SK-N-SH (cell line): Measurements from ENCODE around the gene BABAM2. TPM values are rescaled to one million over a fixed set of nuclear protein-coding genes. Genes with fewer than 3 reads are reported as not detected.
A peak's percentile ranks its signal among the peaks of the same experiment; 100 is the strongest.

Experiments used
- CTCF ChIA-PET: fragments of 300-600, 350-600 bp; formaldehyde crosslinking; extraction: SDS; loops from one replicate; lab custom pipeline; 2021; lab: Yijun Ruan, JAX
- POLR2A ChIA-PET: fragments of 350-600 bp; sonication (Branson Sonifier 250); formaldehyde crosslinking; extraction: SDS; loops from one replicate; lab custom pipeline; 2020; ENCODE audit warnings: antibody characterized with exemption, inconsistent platforms; lab: Yijun Ruan, JAX
- DNase-seq: peaks from one replicate; pipeline ENCODE4 v3.0.0; 2012
- H2AFZ ChIP-seq: fragments of 200-600 bp; sonication (generic); 2 replicates; pipeline ENCODE4 v1.8.1; 2016; ENCODE audit warnings: antibody characterized with exemption, mild to moderate bottlenecking, low read depth
- H3F3A ChIP-seq: fragments of 200-600 bp; sonication (generic); replicated peaks from 2 replicates; pipeline ENCODE3; 2016; ENCODE audit warnings: antibody characterized with exemption, mild to moderate bottlenecking; ENCODE audit not compliant: insufficient read depth
- H3K27ac ChIP-seq, 2 experiments: fragments of 200-500 bp in 1 of 2; fragments of 200-600 bp in 1 of 2; sonication (Bioruptor generic) in 1 of 2; sonication (generic), shearing (Covaris generic) in 1 of 2; 2 replicates each; pipeline versions ENCODE4 v1.5.1 to v1.6.1; 2014 to 2016; ENCODE audit warnings: low read depth in 2 of 2, inconsistent platforms in 1 of 2, low read length in 1 of 2, mild to moderate bottlenecking in 1 of 2, mixed read lengths in 1 of 2
- H3K27me3 ChIP-seq: fragments of 200-600 bp; sonication (generic), shearing (Covaris generic); 2 replicates; pipeline ENCODE4 v1.6.1; 2016; ENCODE audit warnings: mixed run types; ENCODE audit not compliant: insufficient read depth
- H3K36me3 ChIP-seq, 2 experiments: fragments of 200-500 bp in 1 of 2; fragments of 200-600 bp in 1 of 2; sonication (Bioruptor generic) in 1 of 2; sonication (generic) in 1 of 2; replicated peaks in 1 of 2; 2 replicates each; pipeline versions ENCODE3 to v1.5.1; 2014 to 2016; ENCODE audit warnings: low read length in 1 of 2, mild to moderate bottlenecking in 1 of 2; ENCODE audit not compliant: insufficient read depth in 2 of 2, control insufficient read depth in 1 of 2
- H3K4me1 ChIP-seq, 2 experiments: fragments of 200-500 bp in 1 of 2; fragments of 200-600 bp in 1 of 2; sonication (Bioruptor generic) in 1 of 2; sonication (generic), shearing (Covaris generic) in 1 of 2; 2 replicates each; pipeline versions ENCODE4 v1.5.1 to v1.6.1; 2014 to 2016; ENCODE audit warnings: low read depth in 1 of 2, low read length in 1 of 2, mixed run types in 1 of 2; ENCODE audit not compliant: insufficient read depth in 2 of 2, control insufficient read depth in 1 of 2
- H3K4me2 ChIP-seq: fragments of 200-600 bp; sonication (generic), shearing (Covaris generic); 2 replicates; pipeline ENCODE4 v1.6.1; 2017; ENCODE audit warnings: mixed run types
- H3K4me3 ChIP-seq, 2 experiments: fragments of 200-500 bp in 1 of 2; fragments of 200-600 bp in 1 of 2; sonication (Bioruptor generic) in 1 of 2; sonication (generic), shearing (Covaris generic) in 1 of 2; 2 replicates each; pipeline versions ENCODE4 v1.5.1 to v1.8.1; 2014 to 2016; ENCODE audit warnings: low read depth in 2 of 2, inconsistent platforms in 1 of 2, low read length in 1 of 2, mild to moderate bottlenecking in 1 of 2, mixed read lengths in 1 of 2, moderate library complexity in 1 of 2
- H3K79me2 ChIP-seq: fragments of 200-600 bp; sonication (generic); 2 replicates; pipeline ENCODE4 v1.8.1; 2017; ENCODE audit warnings: mild to moderate bottlenecking; ENCODE audit not compliant: insufficient read depth
- H3K9ac ChIP-seq: fragments of 200-600 bp; sonication (generic); 2 replicates; pipeline ENCODE4 v1.6.1; 2017; ENCODE audit warnings: mixed run types
- H3K9me2 ChIP-seq: fragments of 200-600 bp; sonication (generic); 2 replicates; pipeline ENCODE4 v1.6.1; 2017; ENCODE audit warnings: mixed run types
- H3K9me3 ChIP-seq: fragments of 200-600 bp; sonication (generic); 2 replicates; pipeline ENCODE4 v1.6.1; 2017; ENCODE audit warnings: mixed run types, mild to moderate bottlenecking, moderate library complexity
- H4K20me1 ChIP-seq: fragments of 200-600 bp; sonication (generic); 2 replicates; pipeline ENCODE4 v1.6.1; 2017; ENCODE audit warnings: mild to moderate bottlenecking, mixed run types; ENCODE audit not compliant: insufficient read depth
- CHD2 ChIP-seq: fragments of 150-350 bp; IDR thresholded peaks from 2 replicates; pipeline ENCODE4 v1.6.1; 2018; ENCODE audit warnings: low read length; ENCODE audit not compliant: partially characterized antibody
- CTCF ChIP-seq: fragments of 200-600 bp; sonication (generic); IDR thresholded peaks from 2 replicates; pipeline ENCODE4 v1.6.1; 2017; ENCODE audit warnings: antibody characterized with exemption, mild to moderate bottlenecking, moderate library complexity
- EP300 ChIP-seq, 2 experiments: IDR thresholded peaks; 2 replicates each; pipeline versions ENCODE4 v1.4.0 to v1.6.1; 2012; ENCODE audit warnings: borderline replicate concordance in 1 of 2, low read depth in 1 of 2, low read length in 1 of 2
- FOSL2 ChIP-seq: IDR thresholded peaks from 2 replicates; pipeline ENCODE4 v1.4.0; 2012; ENCODE audit warnings: low read depth, mild to moderate bottlenecking, moderate library complexity, borderline replicate concordance
- FOXJ3 ChIP-seq: sonication (generic); formaldehyde crosslinking; IDR thresholded peaks from 2 replicates; pipeline ENCODE4 v1.5.1; 2020; ENCODE audit warnings: mild to moderate bottlenecking, missing genetic modification reagents
- JUND ChIP-seq: IDR thresholded peaks from 2 replicates; pipeline ENCODE4 v1.4.0; 2012
- MAX ChIP-seq: IDR thresholded peaks from 2 replicates; pipeline ENCODE4 v1.4.0; 2012; ENCODE audit warnings: low read depth
- MEF2A ChIP-seq: IDR thresholded peaks from 2 replicates; pipeline ENCODE4 v1.4.0; 2012; ENCODE audit warnings: low read depth, borderline replicate concordance
- MXI1 ChIP-seq: IDR thresholded peaks from 2 replicates; pipeline ENCODE4 v1.6.1; 2012; ENCODE audit warnings: mild to moderate bottlenecking, low read depth, low read length, improper control_type of control experiment
- NFIC ChIP-seq: IDR thresholded peaks from 2 replicates; pipeline ENCODE4 v1.4.0; 2012; ENCODE audit warnings: borderline replicate concordance
- PBX3 ChIP-seq: IDR thresholded peaks from 2 replicates; pipeline ENCODE4; 2012
- POLR2AphosphoS5 ChIP-seq: IDR thresholded peaks from 2 replicates; pipeline ENCODE4 v1.6.1; 2012; ENCODE audit warnings: low read depth, low read length
- RAD21 ChIP-seq: IDR thresholded peaks from 2 replicates; pipeline ENCODE4 v1.6.1; 2012; ENCODE audit warnings: mild to moderate bottlenecking, low read length
- RFX5 ChIP-seq: IDR thresholded peaks from 2 replicates; pipeline ENCODE4 v1.6.1; 2012; ENCODE audit warnings: mild to moderate bottlenecking, improper control_type of control experiment, low read length
- RXRA ChIP-seq: IDR thresholded peaks from 2 replicates; pipeline ENCODE4 v1.4.0; 2012; ENCODE audit warnings: low read depth, mild to moderate bottlenecking, borderline replicate concordance
- TCF12 ChIP-seq: IDR thresholded peaks from 2 replicates; pipeline ENCODE4 v1.4.0; 2012
- WGBS: methylation state at CpG from one replicate; pipeline ENCODE4 v1.1.6; 2017; ENCODE audit warnings: low lambda C conversion rate; 5-methylcytosine and 5-hydroxymethylcytosine counted together
- polyA plus RNA-seq, 3 experiments: library from polyadenylated mRNA; depleted of rRNA; stranded (reverse); fragments of >200 nt; gene quantifications; 2 replicates each; pipeline ENCODE4 v1.2.3, GENCODE V29; 2012

BABAM2 gene
- polyA plus RNA-seq, 1 of the 3 experiments (the other 2 are of a cell fraction) = 34.0 TPM

- TF ChIP-seq EP300 (IDR thresholded peaks at IDR 0.05; ENCODE audit: borderline replicate concordance in 1 of 2, low read depth in 1 of 2, low read length in 1 of 2) (no peak), RFX5 (no peak), MXI1 (no peak), FOSL2 (no peak), CHD2 (no peak), RAD21 (no peak), RXRA (no peak), POLR2AphosphoS5 (no peak)
Measured at GRCh38 chr2:27856956-27857355, 33.6 kb upstream of the BABAM2 start (continued).

- no peaks in the 10 kb centered on the region for H3K9me2 ChIP-seq
- no peaks in the 10 kb centered on the region for H4K20me1 ChIP-seq
- no peak for TF ChIP-seq CTCF
- no peaks in the 10 kb centered on the region for H3K79me2 ChIP-seq
- no peak overlapping the region for H3K4me3 ChIP-seq
- no peak for DNase-seq
- H3K9me3 ChIP-seq = peaks cover 3% of the 10 kb centered on the region; the same call in 1 of the 2 replicates
- H3K9ac ChIP-seq = no peak overlapping the region
- no peaks in the 10 kb centered on the region for H3K27me3 ChIP-seq
- H3K4me1 ChIP-seq = peaks cover 0 to 19% of the 10 kb centered on the region in 2 experiments; a peak in 1 of 4 replicates
- 90% methylated on average over 4 of the region's 4 CpGs for WGBS
- CTCF ChIA-PET = interaction anchor here (0.8 to 1.7 kb wide), 4 partner anchors 10 to 175 kb away, joined by 3 to 4 read pairs (median 4); no protein-coding TSS in a partner anchor
- no peak overlapping the region for H2AFZ ChIP-seq
- no peaks in the 10 kb centered on the region for H3K36me3 ChIP-seq
- POLR2A ChIA-PET = no interaction called here
- H3F3A ChIP-seq = peaks cover 11% of the 10 kb centered on the region
- no peak overlapping the region for H3K4me2 ChIP-seq
- no peak overlapping the region for H3K27ac ChIP-seq
Measured at GRCh38 chr2:27857417-27858172, 32.9 kb upstream of the BABAM2 start.

- POLR2A ChIA-PET = no interaction called here
- Histone ChIP-seq H3K4me1 (peaks cover 0 to 15% of the 10 kb centered on the region in 2 experiments; a peak in 1 of 4 replicates), H4K20me1 (no peaks in the 10 kb centered on the region), H3K9me3 (peaks cover 3% of the 10 kb centered on the region; the same call in 1 of the 2 replicates), H3K4me2 (no peak overlapping the region), H3K27me3 (no peaks in the 10 kb centered on the region), H3K79me2 (no peaks in the 10 kb centered on the region), H3K27ac (peak overlapping the region in 1 of 2 experiments; percentile 32; a peak in 1 of 4 replicates), H3K36me3 (no peaks in the 10 kb centered on the region), H2AFZ (no peak overlapping the region), H3F3A (peaks cover 10% of the 10 kb centered on the region), H3K9me2 (no peaks in the 10 kb centered on the region), H3K9ac (no peak overlapping the region), H3K4me3 (no peak overlapping the region)
- TF ChIP-seq NFIC (peak; percentile 54; the same call in 1 of the 2 replicates), MAX (0 out of 2 replicates have a peak, but pooled peaks have one; percentile 10), FOSL2 (peak; percentile 77), RXRA (no peak; the same call in 1 of the 2 replicates), MXI1 (no peak), JUND (peak; percentile 61), PBX3 (peak; percentile 57), TCF12 (peak; percentile 58), MEF2A (no peak), FOXJ3 (CRISPR knock-in tag) (no peak), RAD21 (no peak)
- no peak for DNase-seq
- CTCF ChIA-PET = no interaction called here
Measured at GRCh38 chr2:27860111-27860510, 30.4 kb upstream of the BABAM2 start.
